ENCODE data around the gene CDKL4. TPM values are rescaled to one million over a fixed set of nuclear protein-coding genes. Genes with fewer than 3 reads are reported as not detected.
"Not testable (repeated sequence)": the region's sequence is repeated elsewhere in the genome, so short reads cannot be mapped to it uniquely, and the experiment has no call there.

Gene CDKL4
- polyA plus RNA-seq, 3 donors, result not detected

- H3K9me3 ChIP-seq (replicated peaks in 1 of 2; ENCODE audit: control insufficient read depth in 1 of 2, insufficient read depth in 1 of 2, low read length in 2 of 2), result no peaks in the 10 kb centered on the region
- no peak overlapping the region for H2AFZ ChIP-seq (ENCODE audit: insufficient read depth, low read depth, low read length, poor library complexity, severe bottlenecking)
- H3K36me3 ChIP-seq (replicated peaks in 1 of 2; ENCODE audit: control insufficient read depth in 1 of 2, insufficient read depth in 2 of 2, low read length in 2 of 2), result no peaks in the 10 kb centered on the region
- no peak overlapping the region for H3K4me3 ChIP-seq (replicated peaks in 1 of 3; ENCODE audit: low read depth in 2 of 3, low read length in 3 of 3)
- no peak overlapping the region for H3K4me2 ChIP-seq (replicated peaks; ENCODE audit: extremely low read depth, low read length, poor library complexity, severe bottlenecking)
- no CpG with 5 or more reads among the region's 1 CpG for WGBS (ENCODE audit: insufficient coverage)
- intact Hi-C loops (cut with micrococcal nuclease), result no loop called here
- Mint-ChIP-seq H3K9me3 (peaks cover 0 to 15% (median 9%) of the 10 kb centered on the region in 7 donors), H3K27me3 (ENCODE audit: low read depth in 3 of 3) (peaks cover 0 to 1% (median 0%) of the 10 kb centered on the region in 3 donors), H3K4me1 (no peaks in the 10 kb centered on the region), H3K27ac (no peak overlapping the region), H3K36me3 (no peaks in the 10 kb centered on the region), H3K4me3 (no peak overlapping the region)
- H3K4me1 ChIP-seq (ENCODE audit: control insufficient read depth in 1 of 2, insufficient read depth in 2 of 2, low read length in 2 of 2), result no peaks in the 10 kb centered on the region
- H3K79me2 ChIP-seq (ENCODE audit: insufficient read depth, low read length), result no peaks in the 10 kb centered on the region
- TF ChIP-seq, protein P1, sequence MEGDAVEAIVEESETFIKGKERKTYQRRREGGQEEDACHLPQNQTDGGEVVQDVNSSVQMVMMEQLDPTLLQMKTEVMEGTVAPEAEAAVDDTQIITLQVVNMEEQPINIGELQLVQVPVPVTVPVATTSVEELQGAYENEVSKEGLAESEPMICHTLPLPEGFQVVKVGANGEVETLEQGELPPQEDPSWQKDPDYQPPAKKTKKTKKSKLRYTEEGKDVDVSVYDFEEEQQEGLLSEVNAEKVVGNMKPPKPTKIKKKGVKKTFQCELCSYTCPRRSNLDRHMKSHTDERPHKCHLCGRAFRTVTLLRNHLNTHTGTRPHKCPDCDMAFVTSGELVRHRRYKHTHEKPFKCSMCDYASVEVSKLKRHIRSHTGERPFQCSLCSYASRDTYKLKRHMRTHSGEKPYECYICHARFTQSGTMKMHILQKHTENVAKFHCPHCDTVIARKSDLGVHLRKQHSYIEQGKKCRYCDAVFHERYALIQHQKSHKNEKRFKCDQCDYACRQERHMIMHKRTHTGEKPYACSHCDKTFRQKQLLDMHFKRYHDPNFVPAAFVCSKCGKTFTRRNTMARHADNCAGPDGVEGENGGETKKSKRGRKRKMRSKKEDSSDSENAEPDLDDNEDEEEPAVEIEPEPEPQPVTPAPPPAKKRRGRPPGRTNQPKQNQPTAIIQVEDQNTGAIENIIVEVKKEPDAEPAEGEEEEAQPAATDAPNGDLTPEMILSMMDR (IDR thresholded peaks at IDR 0.05), result no peak
- no peak for DNase-seq
- no peaks in the 10 kb centered on the region for H4K20me1 ChIP-seq (ENCODE audit: insufficient read depth, low read length)
- H3K27ac ChIP-seq (ENCODE audit: low read depth in 1 of 2, low read length in 2 of 2), result no peak overlapping the region
- H3K9ac ChIP-seq (ENCODE audit: insufficient read depth, low read length, poor library complexity, severe bottlenecking), result no peak overlapping the region
- no peaks in the 10 kb centered on the region for H3K27me3 ChIP-seq (ENCODE audit: control insufficient read depth in 2 of 2, insufficient read depth in 2 of 2, low read length in 2 of 2)
These were observed 41.0 kb downstream of the CDKL4 start for GRCh38 chr2:39202639-39203369.

DNA sequence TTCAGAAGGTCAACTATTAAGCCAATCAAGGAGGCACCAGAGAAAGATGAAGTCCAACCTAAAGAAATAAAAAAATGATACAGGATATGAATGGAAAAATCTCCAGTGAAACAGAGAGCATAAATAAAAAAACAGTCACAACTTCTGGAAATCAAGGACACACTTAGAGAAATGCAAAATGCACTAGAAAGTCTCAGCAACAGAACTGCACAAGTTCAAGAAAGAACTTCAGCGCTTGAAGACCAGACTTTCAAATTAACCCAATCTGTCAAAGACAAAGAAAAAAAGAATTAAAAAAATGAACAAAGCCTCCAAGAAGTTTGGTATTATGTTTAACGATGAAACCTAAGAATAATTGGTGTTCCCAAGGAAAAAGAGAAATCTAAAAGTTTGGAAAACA is 46.8 kb downstream of the CDKL4 start:
- H3K36me3 Mint-ChIP-seq; H4K20me1 ChIP-seq (ENCODE audit: insufficient read depth, low read length); DNase-seq; H3K27me3 Mint-ChIP-seq (ENCODE audit: low read depth in 3 of 3); H3K4me1 ChIP-seq (ENCODE audit: control insufficient read depth in 1 of 2, insufficient read depth in 2 of 2, low read length in 2 of 2); H3K4me2 ChIP-seq (replicated peaks; ENCODE audit: extremely low read depth, low read length, poor library complexity, severe bottlenecking); H3K9ac ChIP-seq (ENCODE audit: insufficient read depth, low read length, poor library complexity, severe bottlenecking); H3K9me3 ChIP-seq (replicated peaks in 1 of 2; ENCODE audit: control insufficient read depth in 1 of 2, insufficient read depth in 1 of 2, low read length in 2 of 2); H2AFZ ChIP-seq (ENCODE audit: insufficient read depth, low read depth, low read length, poor library complexity, severe bottlenecking); H3K27ac ChIP-seq (ENCODE audit: low read depth in 1 of 2, low read length in 2 of 2); H3K79me2 ChIP-seq (ENCODE audit: insufficient read depth, low read length); intact Hi-C loops (cut with micrococcal nuclease); H3K27me3 ChIP-seq (ENCODE audit: control insufficient read depth in 2 of 2, insufficient read depth in 2 of 2, low read length in 2 of 2); H3K36me3 ChIP-seq (replicated peaks in 1 of 2; ENCODE audit: control insufficient read depth in 1 of 2, insufficient read depth in 2 of 2, low read length in 2 of 2); H3K4me1 Mint-ChIP-seq; H3K4me3 ChIP-seq (replicated peaks in 1 of 3; ENCODE audit: low read depth in 2 of 3, low read length in 3 of 3); H3K4me3 Mint-ChIP-seq: not testable (repeated sequence)
- H3K27ac Mint-ChIP-seq, result peak overlapping the region in 1 of 7 donors; percentile 51
- peaks cover 11 to 30% (median 16%) of the 10 kb centered on the region in 7 donors for H3K9me3 Mint-ChIP-seq
- no CpG with 5 or more reads among the region's 2 CpGs for WGBS (ENCODE audit: insufficient coverage)

Measured in CD14-positive monocyte (primary cell).